ENCODE data around the gene PBOV1.

Gene PBOV1

GRCh38 chr6:138231381-138231886 lies 13.1 kb upstream of the PBOV1 start:
- DNase-seq (ENCODE audit: extremely low read depth, insufficient read length), result no peak
- Histone ChIP-seq H3K4me3 (replicated peaks; ENCODE audit: low read depth, low read length) (no peak overlapping the region), H3K36me3 (ENCODE audit: control insufficient read depth, insufficient read depth, low read length) (no peaks in the 10 kb centered on the region), H3K27me3 (replicated peaks; ENCODE audit: control insufficient read depth, insufficient read depth, low read length) (no peaks in the 10 kb centered on the region; the same call in 1 of the 2 replicates)
- TF ChIP-seq, protein P1, sequence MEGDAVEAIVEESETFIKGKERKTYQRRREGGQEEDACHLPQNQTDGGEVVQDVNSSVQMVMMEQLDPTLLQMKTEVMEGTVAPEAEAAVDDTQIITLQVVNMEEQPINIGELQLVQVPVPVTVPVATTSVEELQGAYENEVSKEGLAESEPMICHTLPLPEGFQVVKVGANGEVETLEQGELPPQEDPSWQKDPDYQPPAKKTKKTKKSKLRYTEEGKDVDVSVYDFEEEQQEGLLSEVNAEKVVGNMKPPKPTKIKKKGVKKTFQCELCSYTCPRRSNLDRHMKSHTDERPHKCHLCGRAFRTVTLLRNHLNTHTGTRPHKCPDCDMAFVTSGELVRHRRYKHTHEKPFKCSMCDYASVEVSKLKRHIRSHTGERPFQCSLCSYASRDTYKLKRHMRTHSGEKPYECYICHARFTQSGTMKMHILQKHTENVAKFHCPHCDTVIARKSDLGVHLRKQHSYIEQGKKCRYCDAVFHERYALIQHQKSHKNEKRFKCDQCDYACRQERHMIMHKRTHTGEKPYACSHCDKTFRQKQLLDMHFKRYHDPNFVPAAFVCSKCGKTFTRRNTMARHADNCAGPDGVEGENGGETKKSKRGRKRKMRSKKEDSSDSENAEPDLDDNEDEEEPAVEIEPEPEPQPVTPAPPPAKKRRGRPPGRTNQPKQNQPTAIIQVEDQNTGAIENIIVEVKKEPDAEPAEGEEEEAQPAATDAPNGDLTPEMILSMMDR (IDR thresholded peaks at IDR 0.05; ENCODE audit: insufficient read depth, low read length, poor library complexity, severe bottlenecking), result no peak

GRCh38 chr6:138230759-138231380 lies 12.6 kb upstream of the PBOV1 start:
- H3K4me3 ChIP-seq (replicated peaks; ENCODE audit: low read depth, low read length), result no peak overlapping the region
- no peak for DNase-seq (ENCODE audit: extremely low read depth, insufficient read length)
- H3K36me3 ChIP-seq (ENCODE audit: control insufficient read depth, insufficient read depth, low read length), result no peaks in the 10 kb centered on the region
- TF ChIP-seq, protein P1 (IDR thresholded peaks at IDR 0.05; ENCODE audit: insufficient read depth, low read length, poor library complexity, severe bottlenecking), result no peak
- no peaks in the 10 kb centered on the region; the same call in 1 of the 2 replicates for H3K27me3 ChIP-seq (replicated peaks; ENCODE audit: control insufficient read depth, insufficient read depth, low read length)

DNA sequence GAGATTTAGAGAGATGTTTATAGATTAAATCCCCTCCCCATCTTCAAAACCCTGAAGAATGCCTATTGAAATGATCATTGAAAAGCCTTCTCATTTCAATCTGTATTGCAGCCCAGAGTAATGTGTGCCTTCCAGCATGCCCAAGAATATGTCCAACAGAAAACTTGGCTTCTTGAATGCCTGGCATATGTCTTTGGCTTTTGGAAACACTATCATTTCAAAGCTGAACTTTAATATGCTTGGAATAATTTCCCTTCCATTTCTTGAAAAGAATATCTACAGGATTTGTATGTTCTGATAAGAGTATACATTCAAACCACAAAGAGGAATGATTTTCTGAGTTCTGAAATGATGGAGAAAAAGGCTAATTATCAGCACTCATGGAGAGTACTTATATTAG lies 11.9 kb upstream of the PBOV1 start:
- Histone ChIP-seq H3K36me3 (ENCODE audit: control insufficient read depth, insufficient read depth, low read length) (no peaks in the 10 kb centered on the region), H3K27me3 (replicated peaks; ENCODE audit: control insufficient read depth, insufficient read depth, low read length) (no peaks in the 10 kb centered on the region; the same call in 1 of the 2 replicates), H3K4me3 (replicated peaks; ENCODE audit: low read depth, low read length) (no peak overlapping the region)
- TF ChIP-seq, protein P1 (IDR thresholded peaks at IDR 0.05; ENCODE audit: insufficient read depth, low read length, poor library complexity, severe bottlenecking), result no peak
- no peak for DNase-seq (ENCODE audit: extremely low read depth, insufficient read length)

GRCh38 chr6:138229663-138230179 lies 11.4 kb upstream of the PBOV1 start:
- TF ChIP-seq, protein P1 (IDR thresholded peaks at IDR 0.05; ENCODE audit: insufficient read depth, low read length, poor library complexity, severe bottlenecking), result no peak
- no peaks in the 10 kb centered on the region; the same call in 1 of the 2 replicates for H3K27me3 ChIP-seq (replicated peaks; ENCODE audit: control insufficient read depth, insufficient read depth, low read length)
- DNase-seq (ENCODE audit: extremely low read depth, insufficient read length), result no peak
- no peak overlapping the region for H3K4me3 ChIP-seq (replicated peaks; ENCODE audit: low read depth, low read length)
- H3K36me3 ChIP-seq (ENCODE audit: control insufficient read depth, insufficient read depth, low read length), result no peaks in the 10 kb centered on the region

- TF ChIP-seq, protein P1 (IDR thresholded peaks at IDR 0.05; ENCODE audit: insufficient read depth, low read length, poor library complexity, severe bottlenecking), result no peak
- Histone ChIP-seq H3K4me3 (replicated peaks; ENCODE audit: low read depth, low read length) (no peak overlapping the region), H3K27me3 (replicated peaks; ENCODE audit: control insufficient read depth, insufficient read depth, low read length) (no peaks in the 10 kb centered on the region; the same call in 1 of the 2 replicates), H3K36me3 (ENCODE audit: control insufficient read depth, insufficient read depth, low read length) (no peaks in the 10 kb centered on the region)
- no peak for DNase-seq (ENCODE audit: extremely low read depth, insufficient read length)
Observed at GRCh38 chr6:138229072-138229471, 10.8 kb upstream of the PBOV1 start.

Data from GM06990 (cell line).